ENCODE data around the gene CD209.

The CD209 gene

GRCh38 chr19:7710616-7711015, 36.7 kb downstream of the CD209 start:
- no peak overlapping the region for H3K4me3 ChIP-seq
- intact Hi-C loops (cut with DNase I; ENCODE audit: low total_unique reads) = no loop called here
- no peak for TF ChIP-seq CTCF (IDR thresholded peaks at IDR 0.05)
- no peaks in the 10 kb centered on the region for H3K4me1 ChIP-seq
- peaks cover 0 to 16% of the 10 kb centered on the region in 2 donors for H3K27me3 ChIP-seq
- no peaks in the 10 kb centered on the region for H3K36me3 ChIP-seq
- no peaks in the 10 kb centered on the region for H3K9me3 ChIP-seq
- no peak overlapping the region for H3K27ac ChIP-seq
- DNase-seq = no peak

- no peak for DNase-seq
- Histone ChIP-seq H3K27ac (no peak overlapping the region), H3K4me3 (no peak overlapping the region), H3K36me3 (no peaks in the 10 kb centered on the region), H3K9me3 (no peaks in the 10 kb centered on the region), H3K27me3 (peaks cover 0 to 19% of the 10 kb centered on the region in 2 donors), H3K4me1 (no peaks in the 10 kb centered on the region)
- intact Hi-C loops (cut with DNase I; ENCODE audit: low total_unique reads) = no loop called here
- TF ChIP-seq CTCF (IDR thresholded peaks at IDR 0.05) = no peak
Observed at GRCh38 chr19:7709932-7710460, 37.3 kb downstream of the CD209 start.

- no peaks in the 10 kb centered on the region for H3K4me1 ChIP-seq
- no peaks in the 10 kb centered on the region for H3K9me3 ChIP-seq
- intact Hi-C loops (cut with DNase I; ENCODE audit: low total_unique reads) = no loop called here
- no peaks in the 10 kb centered on the region for H3K36me3 ChIP-seq
- no peak for TF ChIP-seq CTCF (IDR thresholded peaks at IDR 0.05)
- H3K27me3 ChIP-seq = peaks cover 0 to 42% of the 10 kb centered on the region in 2 donors
- DNase-seq = peak in 1 of 2 donors; percentile 29
- H3K4me3 ChIP-seq = no peak overlapping the region
- H3K27ac ChIP-seq = no peak overlapping the region
Observed at GRCh38 chr19:7706955-7707456, 40.3 kb downstream of the CD209 start.

GRCh38 chr19:7706188-7706954, 41.0 kb downstream of the CD209 start:
- intact Hi-C loops (cut with DNase I; ENCODE audit: low total_unique reads) = no loop called here
- DNase-seq = no peak

More at GRCh38 chr19:7706188-7706954, 41.0 kb downstream of the CD209 start:
- Histone ChIP-seq H3K4me1 (no peaks in the 10 kb centered on the region), H3K9me3 (no peaks in the 10 kb centered on the region), H3K27me3 (peaks cover 0 to 46% of the 10 kb centered on the region in 2 donors), H3K4me3 (no peak overlapping the region), H3K27ac (no peak overlapping the region), H3K36me3 (no peaks in the 10 kb centered on the region)
- TF ChIP-seq CTCF (IDR thresholded peaks at IDR 0.05) = no peak
